Activated CD4-positive, alpha-beta T cell treated with anti-CD3 and anti-CD28 coated beads, Interleukin-2, amount 10 ng/mL, durations not matched to agents 24 days and 14 days (primary cell): ENCODE data around the gene CALHM5. TPM values are rescaled to one million over a fixed set of nuclear protein-coding genes. Genes with fewer than 3 reads are reported as not detected.

Source experiments
- DNase-seq: peaks from one replicate; pipeline ENCODE4 v3.0.0; 2022
- H3K27ac Mint-ChIP-seq: one replicate; pipeline ENCODE4 v1.8.0; 2022; ENCODE audit warnings: mild to moderate bottlenecking, mixed read lengths
- H3K27me3 Mint-ChIP-seq: one replicate; pipeline ENCODE4 v1.8.0; 2022; ENCODE audit warnings: mixed read lengths
- H3K36me3 Mint-ChIP-seq: one replicate; pipeline ENCODE4 v1.8.0; 2022; ENCODE audit warnings: low read depth, mild to moderate bottlenecking, mixed read lengths
- H3K4me1 Mint-ChIP-seq: one replicate; pipeline ENCODE4 v1.8.0; 2021; ENCODE audit warnings: mixed read lengths
- H3K4me3 Mint-ChIP-seq: one replicate; pipeline ENCODE4 v1.8.0; 2022; ENCODE audit warnings: mild to moderate bottlenecking, moderate library complexity, mixed read lengths
- H3K9me3 Mint-ChIP-seq: one replicate; pipeline ENCODE4 v1.8.0; 2021; ENCODE audit warnings: mixed read lengths
- intact Hi-C: fragments of 100-400 bp; cut with micrococcal nuclease; formaldehyde crosslinking; loops from one replicate; pipeline ENCODE4 v1.15.1; 2023
- total RNA-seq: library from RNA; stranded (reverse); gene quantifications from 2 replicates; pipeline ENCODE4 v1.2.3, GENCODE V29; 2022

CALHM5 gene
- not detected in 2 replicates for total RNA-seq

- peaks cover 38% of the 10 kb centered on the region for H3K27me3 Mint-ChIP-seq
Observed at GRCh38 chr6:116511424-116512110, at the start of gene CALHM5. Gene CALHM5, plus strand, starts transcription at chr6:116511639. Its CDS starts 58 bp downstream, at chr6:116511697.

DNA sequence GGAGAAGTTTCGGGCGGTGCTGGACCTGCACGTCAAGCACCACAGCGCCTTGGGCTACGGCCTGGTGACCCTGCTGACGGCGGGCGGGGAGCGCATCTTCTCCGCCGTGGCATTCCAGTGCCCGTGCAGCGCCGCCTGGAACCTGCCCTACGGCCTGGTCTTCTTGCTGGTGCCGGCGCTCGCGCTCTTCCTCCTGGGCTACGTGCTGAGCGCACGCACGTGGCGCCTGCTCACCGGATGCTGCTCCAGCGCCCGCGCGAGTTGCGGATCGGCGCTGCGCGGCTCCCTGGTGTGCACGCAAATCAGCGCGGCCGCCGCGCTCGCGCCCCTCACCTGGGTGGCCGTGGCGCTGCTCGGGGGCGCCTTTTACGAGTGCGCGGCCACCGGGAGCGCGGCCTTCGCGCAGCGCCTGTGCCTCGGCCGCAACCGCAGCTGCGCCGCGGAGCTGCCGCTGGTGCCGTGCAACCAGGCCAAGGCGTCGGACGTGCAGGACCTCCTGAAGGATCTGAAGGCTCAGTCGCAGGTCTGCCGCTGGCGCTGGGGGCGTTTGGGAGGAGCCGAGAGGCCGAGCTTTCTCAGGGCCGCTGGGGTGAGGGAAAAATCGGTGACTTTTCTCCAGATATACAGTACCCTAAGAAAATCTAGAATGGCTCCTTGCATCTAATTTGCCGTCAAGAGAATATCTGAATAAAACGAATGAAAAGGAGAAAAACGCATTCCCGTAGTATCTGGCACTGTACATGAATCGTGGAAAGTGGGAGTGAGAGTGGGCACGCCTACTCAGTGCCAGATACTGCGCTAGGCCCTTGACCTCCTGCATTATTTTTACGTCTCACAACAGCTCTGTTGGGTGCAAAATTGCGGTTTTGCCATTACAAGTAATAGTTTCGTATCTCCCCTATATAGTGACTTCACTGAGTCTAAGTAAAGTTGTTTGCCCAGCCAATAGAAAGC is 49.2 kb upstream of the CALHM5 start:
- H3K27ac Mint-ChIP-seq = peak overlapping the region; percentile 85
- H3K9me3 Mint-ChIP-seq = no peaks in the 10 kb centered on the region
- peaks cover 76% of the 10 kb centered on the region for H3K4me1 Mint-ChIP-seq
- peak; percentile 91 for DNase-seq
- peaks cover 16% of the 10 kb centered on the region for H3K36me3 Mint-ChIP-seq
- intact Hi-C loops = loop anchor here (1.0 to 5.0 kb wide), 5 partner anchors 14 to 205 kb away; partner anchors contain the start of genes RWDD1 and ZUP1
- H3K4me3 Mint-ChIP-seq = peak overlapping the region; percentile 75
- no peaks in the 10 kb centered on the region for H3K27me3 Mint-ChIP-seq

More at GRCh38 chr6:116511424-116512110, at the start of gene CALHM5:
- DNase-seq = no peak
- Mint-ChIP-seq H3K27ac (no peak within 1 kb of the TSS), H3K36me3 (no peaks in the 10 kb centered on the region), H3K4me1 (no peaks in the 10 kb centered on the region), H3K9me3 (peaks cover 13% of the 10 kb centered on the region), H3K4me3 (no peak within 1 kb of the TSS)
- intact Hi-C loops = no loop called here

DNA sequence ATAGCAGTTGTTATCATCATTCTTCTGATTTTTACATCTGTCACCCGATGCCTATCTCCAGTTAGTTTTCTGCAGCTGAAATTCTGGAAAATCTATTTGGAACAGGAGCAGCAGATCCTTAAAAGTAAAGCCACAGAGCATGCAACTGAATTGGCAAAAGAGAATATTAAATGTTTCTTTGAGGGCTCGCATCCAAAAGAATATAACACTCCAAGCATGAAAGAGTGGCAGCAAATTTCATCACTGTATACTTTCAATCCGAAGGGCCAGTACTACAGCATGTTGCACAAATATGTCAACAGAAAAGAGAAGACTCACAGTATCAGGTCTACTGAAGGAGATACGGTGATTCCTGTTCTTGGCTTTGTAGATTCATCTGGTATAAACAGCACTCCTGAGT is 48.1 kb upstream of the CALHM5 start:
- Mint-ChIP-seq H3K27ac (no peak overlapping the region), H3K4me3 (peak overlapping the region; percentile 75)
- intact Hi-C loops = loop anchor here (2.0 to 5.0 kb wide), 4 partner anchors 16 to 204 kb away; partner anchors contain the start of genes RWDD1 and ZUP1

GRCh38 chr6:116465246-116465645 is 46.2 kb upstream of the CALHM5 start:
- Mint-ChIP-seq H3K4me3 (peak overlapping the region; percentile 33), H3K4me1 (peaks cover 52% of the 10 kb centered on the region), H3K27ac (peak overlapping the region; percentile 57), H3K27me3 (peaks cover 6% of the 10 kb centered on the region), H3K36me3 (peaks cover 16% of the 10 kb centered on the region), H3K9me3 (no peaks in the 10 kb centered on the region)
- peak; percentile 67 for DNase-seq
- intact Hi-C loops = no loop called here

More for the DNA sequence above, 48.1 kb upstream of the CALHM5 start:
- peaks cover 69% of the 10 kb centered on the region for H3K4me1 Mint-ChIP-seq
- no peak for DNase-seq
- H3K36me3 Mint-ChIP-seq = peaks cover 16% of the 10 kb centered on the region
- no peaks in the 10 kb centered on the region for H3K27me3 Mint-ChIP-seq
- H3K9me3 Mint-ChIP-seq = no peaks in the 10 kb centered on the region

DNA sequence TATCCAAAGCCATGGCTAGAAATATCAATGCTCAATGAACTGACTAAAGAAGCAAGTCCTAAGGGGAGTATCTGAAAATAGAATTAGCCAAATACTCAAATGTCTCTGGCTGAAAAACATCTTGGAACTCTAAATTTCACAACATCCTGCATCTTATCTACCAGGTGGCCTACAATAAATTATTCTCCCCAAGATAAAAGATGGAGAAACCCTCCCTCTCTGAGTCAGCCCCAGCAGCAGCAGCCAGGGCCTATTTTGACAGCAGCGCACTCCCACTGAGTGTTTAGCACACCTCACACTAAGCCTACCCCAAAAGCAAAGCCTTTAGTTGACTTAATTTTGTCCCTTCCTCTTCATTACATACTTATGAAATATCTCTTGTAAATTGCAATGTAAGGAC is 44.3 kb upstream of the CALHM5 start:
- Mint-ChIP-seq H3K9me3 (no peaks in the 10 kb centered on the region), H3K4me3 (no peak overlapping the region), H3K36me3 (peaks cover 13% of the 10 kb centered on the region), H3K27ac (no peak overlapping the region), H3K4me1 (peaks cover 37% of the 10 kb centered on the region), H3K27me3 (peaks cover 10% of the 10 kb centered on the region)
- DNase-seq = no peak
- intact Hi-C loops = no loop called here

DNA sequence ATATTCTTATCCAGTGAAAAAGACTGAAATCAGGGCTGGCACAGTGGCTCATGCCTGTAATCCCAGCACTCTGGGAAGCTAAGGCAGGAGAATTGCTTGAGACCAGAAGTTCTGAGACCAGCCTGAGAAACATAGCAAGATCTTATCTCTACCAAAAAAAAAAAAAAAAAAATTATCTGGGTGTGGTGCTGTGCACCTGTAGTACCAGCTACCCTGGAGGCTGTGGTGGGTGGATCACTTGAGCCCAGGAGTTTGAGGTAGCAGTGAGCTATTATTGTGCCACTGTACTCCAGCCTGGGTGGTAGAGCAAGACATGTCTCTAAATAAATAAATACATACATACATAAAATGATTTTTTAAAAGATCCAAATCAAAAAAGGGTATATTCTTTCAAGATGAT is 43.9 kb upstream of the CALHM5 start:
- H3K4me1 Mint-ChIP-seq = peaks cover 36% of the 10 kb centered on the region
- no peaks in the 10 kb centered on the region for H3K9me3 Mint-ChIP-seq
- intact Hi-C loops = no loop called here
- no peak for DNase-seq
- H3K4me3 Mint-ChIP-seq = no peak overlapping the region
- H3K36me3 Mint-ChIP-seq = peaks cover 13% of the 10 kb centered on the region
- peaks cover 10% of the 10 kb centered on the region for H3K27me3 Mint-ChIP-seq
- no peak overlapping the region for H3K27ac Mint-ChIP-seq

- H3K4me1 Mint-ChIP-seq = peaks cover 29% of the 10 kb centered on the region
- H3K27ac Mint-ChIP-seq = no peak overlapping the region
- intact Hi-C loops = no loop called here
- peaks cover 11% of the 10 kb centered on the region for H3K36me3 Mint-ChIP-seq
- peaks cover 10% of the 10 kb centered on the region for H3K27me3 Mint-ChIP-seq
- no peak for DNase-seq
- H3K9me3 Mint-ChIP-seq = no peaks in the 10 kb centered on the region
- no peak overlapping the region for H3K4me3 Mint-ChIP-seq
Observed at GRCh38 chr6:116468293-116468692, 43.1 kb upstream of the CALHM5 start.

GRCh38 chr6:116471531-116471930 is 39.9 kb upstream of the CALHM5 start:
- intact Hi-C loops = no loop called here
- Mint-ChIP-seq H3K27me3 (peaks cover 10% of the 10 kb centered on the region), H3K4me1 (peaks cover 28% of the 10 kb centered on the region), H3K4me3 (no peak overlapping the region), H3K36me3 (no peaks in the 10 kb centered on the region), H3K27ac (no peak overlapping the region), H3K9me3 (no peaks in the 10 kb centered on the region)
- DNase-seq = no peak

DNA sequence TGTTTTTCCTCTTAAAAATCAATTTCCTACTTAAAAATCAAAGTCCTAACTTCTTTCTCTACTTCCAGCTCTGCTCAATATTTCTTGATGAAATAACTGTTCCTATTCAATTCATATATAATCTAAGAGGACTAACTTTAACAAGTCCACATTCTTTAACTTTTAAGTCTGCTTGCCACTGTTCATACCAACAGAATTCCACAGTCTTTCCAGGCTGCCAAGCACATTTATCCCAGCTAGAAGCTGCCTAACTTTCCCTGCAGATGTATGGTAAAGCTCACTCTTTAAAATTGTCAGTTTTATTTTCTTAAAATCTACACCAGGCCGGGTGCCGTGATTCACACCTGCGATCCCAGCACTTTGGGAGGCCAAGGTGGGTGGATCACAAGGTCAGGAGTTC is 38.7 kb upstream of the CALHM5 start:
- H3K4me1 Mint-ChIP-seq = peaks cover 23% of the 10 kb centered on the region
- DNase-seq = no peak
- no peaks in the 10 kb centered on the region for H3K9me3 Mint-ChIP-seq
- H3K36me3 Mint-ChIP-seq = no peaks in the 10 kb centered on the region
- peaks cover 10% of the 10 kb centered on the region for H3K27me3 Mint-ChIP-seq
- H3K27ac Mint-ChIP-seq = no peak overlapping the region
- H3K4me3 Mint-ChIP-seq = no peak overlapping the region
- intact Hi-C loops = no loop called here

DNA sequence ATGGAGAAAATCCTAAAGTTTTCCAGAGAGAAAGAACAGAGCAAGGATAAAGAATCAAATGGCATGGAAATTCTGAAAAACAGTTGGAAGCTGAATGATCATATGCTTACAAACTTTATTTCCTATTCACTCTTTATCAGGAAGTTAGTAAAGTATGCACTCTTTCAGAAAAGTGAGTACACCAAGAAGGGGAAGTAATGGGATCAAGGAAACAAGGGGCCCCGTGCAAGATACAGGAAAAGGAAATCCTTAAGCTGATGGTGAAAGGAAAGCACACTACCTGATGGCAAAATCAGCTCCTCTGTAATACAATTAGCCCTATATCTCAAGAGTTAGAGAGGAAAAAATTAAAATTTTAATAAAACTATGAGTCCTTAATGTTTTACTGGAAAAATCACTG is 36.3 kb upstream of the CALHM5 start:
- intact Hi-C loops = loop anchor here (5.0 kb wide), 1 partner anchor 33 kb away; no protein-coding TSS in a partner anchor
- H3K4me3 Mint-ChIP-seq = peak overlapping the region; percentile 30
- H3K27me3 Mint-ChIP-seq = peaks cover 9% of the 10 kb centered on the region
- H3K27ac Mint-ChIP-seq = no peak overlapping the region
- peaks cover 8% of the 10 kb centered on the region for H3K9me3 Mint-ChIP-seq
- peaks cover 23% of the 10 kb centered on the region for H3K4me1 Mint-ChIP-seq
- H3K36me3 Mint-ChIP-seq = peaks cover 2% of the 10 kb centered on the region
- no peak for DNase-seq

GRCh38 chr6:116476002-116476678 is 35.3 kb upstream of the CALHM5 start:
- intact Hi-C loops = loop anchor here (1.0 to 5.0 kb wide), 2 partner anchors 14 to 34 kb away; no protein-coding TSS in a partner anchor
- H3K4me3 Mint-ChIP-seq = peak overlapping the region; percentile 30
- peak overlapping the region; percentile 68 for H3K27ac Mint-ChIP-seq
- H3K36me3 Mint-ChIP-seq = peaks cover 2% of the 10 kb centered on the region
- peaks cover 9% of the 10 kb centered on the region for H3K27me3 Mint-ChIP-seq
- peak; percentile 85 for DNase-seq
- H3K9me3 Mint-ChIP-seq = peaks cover 8% of the 10 kb centered on the region
- H3K4me1 Mint-ChIP-seq = peaks cover 23% of the 10 kb centered on the region

DNA sequence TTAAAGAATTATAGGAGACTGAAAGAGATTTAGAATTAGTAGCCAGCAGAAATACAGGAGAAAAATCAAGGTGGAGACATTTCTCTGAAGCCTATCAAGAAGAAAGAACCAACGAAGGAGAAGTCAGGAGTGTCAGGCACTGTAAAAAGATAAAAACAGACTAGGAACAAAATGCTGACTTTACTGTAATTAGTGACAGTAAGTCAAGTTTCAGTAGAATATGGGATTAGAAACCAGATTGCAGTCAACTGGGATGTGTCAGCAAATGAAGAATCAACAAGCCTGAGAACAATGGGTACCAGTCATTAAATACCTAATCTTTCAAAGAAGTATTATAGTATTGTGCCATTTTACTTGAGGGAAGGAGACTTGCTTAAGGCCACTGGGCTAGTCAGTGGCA is 28.7 kb upstream of the CALHM5 start:
- no peak for DNase-seq
- no peak overlapping the region for H3K27ac Mint-ChIP-seq
- peaks cover 33% of the 10 kb centered on the region for H3K9me3 Mint-ChIP-seq
- H3K4me3 Mint-ChIP-seq = no peak overlapping the region
- peaks cover 5% of the 10 kb centered on the region for H3K36me3 Mint-ChIP-seq
- H3K4me1 Mint-ChIP-seq = no peaks in the 10 kb centered on the region
- peaks cover 47% of the 10 kb centered on the region for H3K27me3 Mint-ChIP-seq
- intact Hi-C loops = no loop called here

GRCh38 chr6:116483616-116484015 is 27.8 kb upstream of the CALHM5 start:
- H3K4me1 Mint-ChIP-seq = no peaks in the 10 kb centered on the region

More at GRCh38 chr6:116483616-116484015, 27.8 kb upstream of the CALHM5 start:
- intact Hi-C loops = no loop called here
- Mint-ChIP-seq H3K36me3 (peaks cover 3% of the 10 kb centered on the region), H3K4me3 (no peak overlapping the region), H3K27me3 (peaks cover 50% of the 10 kb centered on the region), H3K9me3 (peaks cover 35% of the 10 kb centered on the region), H3K27ac (no peak overlapping the region)
- DNase-seq = no peak
